IMR-90 (cell line): Measurements from ENCODE around the gene ZDHHC12. TPM values are rescaled to one million over a fixed set of nuclear protein-coding genes. Genes with fewer than 3 reads are reported as not detected.

Experiments used
- ATAC-seq: fragments of 200-7000 bp; cut with Tn5 transposase; 2 replicates; pipeline ENCODE4 v1.9.1; 2020; ENCODE audit warnings: low read depth, mild to moderate bottlenecking, moderate library complexity
- BruUV-seq: library from RNA; stranded (reverse); fragments of 400-500 nt; replicated peaks from 2 replicates; lab custom pipeline; 2021; lab: Mats Ljungman, UMichigan
- CTCF ChIA-PET: fragments of 300-600 bp; formaldehyde crosslinking; extraction: SDS; loops from one replicate; lab custom pipeline; 2021; ENCODE audit warnings: antibody characterized with exemption; lab: Yijun Ruan, JAX
- POLR2A ChIA-PET: fragments of 300-600 bp; sonication (Branson Sonifier 250); formaldehyde crosslinking; loops from one replicate; lab custom pipeline; 2022; ENCODE audit warnings: antibody characterized with exemption; ENCODE audit not compliant: unreplicated experiment; lab: Charles Lee
- DNase-seq: peaks from one replicate; pipeline ENCODE4 v3.0.0; 2013
- H2AFZ ChIP-seq: replicated peaks from 2 replicates; pipeline ENCODE3; 2013; ENCODE audit warnings: low read length, mild to moderate bottlenecking; ENCODE audit not compliant: poor library complexity
- H2AK5ac ChIP-seq: 2 replicates; pipeline ENCODE4 v1.6.1; 2013; ENCODE audit warnings: low read depth, low read length, inconsistent platforms
- H2AK9ac ChIP-seq: replicated peaks from 2 replicates; pipeline ENCODE3; 2013; ENCODE audit warnings: mild to moderate bottlenecking, low read depth, low read length, moderate library complexity; ENCODE audit not compliant: poor library complexity
- H2BK120ac ChIP-seq: 2 replicates; pipeline ENCODE4 v1.6.1; 2013; ENCODE audit warnings: low read depth, low read length, inconsistent platforms
- H2BK15ac ChIP-seq: 3 replicates; pipeline ENCODE4 v1.6.1; 2013; ENCODE audit warnings: low read depth, low read length, inconsistent platforms
- H2BK20ac ChIP-seq: 2 replicates; pipeline ENCODE4 v1.6.1; 2013; ENCODE audit warnings: low read depth, mild to moderate bottlenecking, inconsistent platforms, low read length, moderate library complexity
- H2BK5ac ChIP-seq: 2 replicates; pipeline ENCODE4 v1.6.1; 2013; ENCODE audit warnings: mild to moderate bottlenecking, low read depth, low read length, inconsistent platforms; ENCODE audit not compliant: poor library complexity, severe bottlenecking
- H3K14ac ChIP-seq: replicated peaks from 2 replicates; pipeline ENCODE4 v1.6.1; 2013; ENCODE audit warnings: low read depth, low read length, inconsistent platforms
- H3K18ac ChIP-seq: 2 replicates; pipeline ENCODE4 v1.6.1; 2013; ENCODE audit warnings: low read depth, low read length, control low read depth
- H3K23ac ChIP-seq: 2 replicates; pipeline ENCODE4 v1.6.1; 2013; ENCODE audit warnings: low read depth, low read length, inconsistent platforms
- H3K27ac ChIP-seq: 2 replicates; pipeline ENCODE4 v1.5.1; 2013; ENCODE audit warnings: mild to moderate bottlenecking, control low read depth, low read length; ENCODE audit not compliant: insufficient read depth
- H3K27me3 ChIP-seq: 2 replicates; pipeline ENCODE4 v1.6.1; 2013; ENCODE audit warnings: low read length; ENCODE audit not compliant: control insufficient read depth, insufficient read depth
- H3K36me3 ChIP-seq: 2 replicates; pipeline ENCODE4 v1.6.1; 2013; ENCODE audit warnings: low read length, mixed read lengths; ENCODE audit not compliant: control insufficient read depth, insufficient read depth
- H3K4ac ChIP-seq: 2 replicates; pipeline ENCODE4 v1.6.1; 2013; ENCODE audit warnings: low read depth, low read length, inconsistent platforms
- H3K4me1 ChIP-seq: 2 replicates; pipeline ENCODE4 v1.6.1; 2013; ENCODE audit warnings: low read length, mixed read lengths; ENCODE audit not compliant: control insufficient read depth, insufficient read depth
- H3K4me2 ChIP-seq: 2 replicates; pipeline ENCODE4 v1.6.1; 2013; ENCODE audit warnings: low read depth, mild to moderate bottlenecking, control low read depth, low read length, moderate library complexity
- H3K4me3 ChIP-seq: 2 replicates; pipeline ENCODE4 v1.5.1; 2013; ENCODE audit warnings: low read depth, mild to moderate bottlenecking, control low read depth, low read length, moderate library complexity; ENCODE audit not compliant: insufficient read depth
- H3K56ac ChIP-seq: 2 replicates; pipeline ENCODE4 v1.6.1; 2013; ENCODE audit warnings: low read length, inconsistent platforms; ENCODE audit not compliant: insufficient read depth; ENCODE audit errors: extremely low read depth
- H3K79me1 ChIP-seq, 2 experiments: 2 replicates each; pipeline ENCODE4 v1.6.1; 2013; ENCODE audit warnings: low read length in 2 of 2, inconsistent platforms in 1 of 2, low read depth in 1 of 2
- H3K9ac ChIP-seq: 2 replicates; pipeline ENCODE4 v1.6.1; 2013; ENCODE audit warnings: low read depth, low read length, control low read depth
- H3K9me1 ChIP-seq: 2 replicates; pipeline ENCODE4 v1.6.1; 2013; ENCODE audit warnings: low read length, inconsistent platforms; ENCODE audit not compliant: insufficient read depth
- H3K9me3 ChIP-seq: 2 replicates; pipeline ENCODE4 v1.6.1; 2013; ENCODE audit warnings: low read length; ENCODE audit not compliant: control insufficient read depth, insufficient read depth
- H4K20me1 ChIP-seq: 2 replicates; pipeline ENCODE4 v1.6.1; 2013; ENCODE audit warnings: low read length, inconsistent platforms; ENCODE audit not compliant: insufficient read depth
- H4K5ac ChIP-seq: 2 replicates; pipeline ENCODE4 v1.6.1; 2013; ENCODE audit warnings: mild to moderate bottlenecking, low read depth, low read length, control low read depth
- H4K8ac ChIP-seq, 2 experiments: 2 replicates each; pipeline ENCODE4 v1.6.1; 2013; ENCODE audit warnings: low read depth in 2 of 2, low read length in 2 of 2, control low read depth in 1 of 2, inconsistent platforms in 1 of 2
- H4K91ac ChIP-seq: 2 replicates; pipeline ENCODE4 v1.6.1; 2013; ENCODE audit warnings: low read depth, low read length, inconsistent platforms; ENCODE audit not compliant: insufficient read depth
- BHLHE40 ChIP-seq: fragments of 150-350 bp; IDR thresholded peaks from 2 replicates; pipeline ENCODE4 v1.6.1; 2016; ENCODE audit warnings: mild to moderate bottlenecking, low read depth, low read length
- CEBPB ChIP-seq: IDR thresholded peaks from 2 replicates; pipeline ENCODE4 v1.6.1; 2012; ENCODE audit warnings: low read depth, low read length, improper control_type of control experiment
- CHD1 ChIP-seq: IDR thresholded peaks from 2 replicates; pipeline ENCODE4 v1.6.1; 2012; ENCODE audit warnings: low read depth, low read length, improper control_type of control experiment
- FOS ChIP-seq: fragments of 150-350 bp; IDR thresholded peaks from 2 replicates; pipeline ENCODE4 v1.6.1; 2016; ENCODE audit warnings: low read depth, low read length
- MAZ ChIP-seq: IDR thresholded peaks from 2 replicates; pipeline ENCODE4 v1.6.1; 2012; ENCODE audit warnings: low read depth, mild to moderate bottlenecking, low read length, improper control_type of control experiment, moderate library complexity, borderline replicate concordance
- MXI1 ChIP-seq: IDR thresholded peaks from 2 replicates; pipeline ENCODE4 v1.6.1; 2012; ENCODE audit warnings: low read depth, mild to moderate bottlenecking, low read length, moderate library complexity, borderline replicate concordance
- RAD21 ChIP-seq: IDR thresholded peaks from 2 replicates; pipeline ENCODE4 v1.6.1; 2012; ENCODE audit warnings: low read length, improper control_type of control experiment
- RCOR1 ChIP-seq: IDR thresholded peaks from 2 replicates; pipeline ENCODE4 v1.6.1; 2012; ENCODE audit warnings: mild to moderate bottlenecking, low read length, improper control_type of control experiment; ENCODE audit not compliant: insufficient replicate concordance
- WGBS, 2 experiments: methylation state at CpG; one replicate each; pipeline versions ENCODE4 v1.1.5 to v1.1.7; 2013; ENCODE audit warnings: missing lambda C conversion rate in 2 of 2; ENCODE audit not compliant: insufficient read length in 1 of 2; ENCODE audit errors: extremely low coverage in 2 of 2; 5-methylcytosine and 5-hydroxymethylcytosine counted together
- dilution Hi-C: fragments of 300-500 bp; cut with HindIII; formaldehyde crosslinking; loops from one replicate; pipeline ENCODE4 v1.14.3; 2018; ENCODE audit warnings: low sequenced_read_pairs; ENCODE audit not compliant: unreplicated experiment
- in situ Hi-C: fragments of 300-500 bp; cut with MboI; formaldehyde crosslinking; loops from 3 replicates; pipeline ENCODE4 v1.14.3; 2019; ENCODE audit warnings: low sequenced_read_pairs, inconsistent platforms, mixed read lengths
- intact Hi-C: fragments of 100-400 bp; cut with micrococcal nuclease; formaldehyde crosslinking; loops from 2 replicates; pipeline ENCODE4 v1.10.0; 2022
- polyA plus RNA-seq, 3 experiments: library from polyadenylated mRNA; depleted of rRNA; stranded (reverse); fragments of >200 nt; gene quantifications; 2 replicates each; pipeline ENCODE4 v1.2.3, GENCODE V29; 2012; ENCODE audit warnings: low replicate concordance in 1 of 3
- total RNA-seq: library from RNA; depleted of rRNA; stranded (reverse); fragments of >200 nt; gene quantifications from 2 replicates; pipeline ENCODE4 v1.2.3, GENCODE V29; 2012

Gene ZDHHC12
- total and polyA plus RNA-seq, 2 of the 4 experiments (the other 2 are of a cell fraction) = 16.7 to 60.7 TPM

DNA sequence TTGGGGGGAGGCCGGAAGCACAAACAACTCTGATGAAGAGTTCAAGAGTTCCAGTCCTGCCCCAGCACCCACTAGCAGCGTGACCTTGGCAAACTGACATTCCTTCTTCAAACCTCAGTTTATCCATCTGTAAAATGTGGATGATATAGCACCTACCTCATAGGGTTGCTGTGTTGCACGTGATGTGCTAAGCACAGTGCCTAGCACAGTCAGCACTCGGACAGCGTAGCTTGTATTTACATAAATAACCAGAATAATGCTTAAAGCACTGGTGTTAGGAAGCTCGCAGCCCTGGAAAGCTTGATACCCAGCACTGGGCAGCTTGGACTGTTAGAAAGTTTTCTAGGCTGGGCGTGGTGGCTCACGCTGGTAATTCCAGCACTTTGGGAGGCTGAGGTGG lies 16.5 kb downstream of the ZDHHC12 start:
- Histone ChIP-seq H3K4me1 (no peaks in the 10 kb centered on the region), H3K4ac (no peak overlapping the region), H3K14ac (no peak overlapping the region), H2AFZ (no peak overlapping the region), H3K23ac (no peak overlapping the region), H4K5ac (no peak overlapping the region), H2BK15ac (no peak overlapping the region), H4K91ac (no peak overlapping the region), H3K36me3 (no peaks in the 10 kb centered on the region), H2AK5ac (no peak overlapping the region), H3K9me3 (no peaks in the 10 kb centered on the region), H3K4me3 (no peak overlapping the region), H2AK9ac (no peak overlapping the region), H3K56ac (no peak overlapping the region), H3K79me1 (peaks cover 0 to 9% of the 10 kb centered on the region in 2 experiments; a peak in 2 of 4 replicates), H3K27me3 (no peaks in the 10 kb centered on the region), H3K9me1 (peaks cover 3% of the 10 kb centered on the region; the same call in 1 of the 2 replicates), H4K8ac (no peak overlapping the region), H3K27ac (no peak overlapping the region), H4K20me1 (no peaks in the 10 kb centered on the region), H2BK5ac (no peak overlapping the region), H3K18ac (no peak overlapping the region), H2BK120ac (no peak overlapping the region), H3K4me2 (no peak overlapping the region), H2BK20ac (no peak overlapping the region), H3K9ac (no peak overlapping the region)
- no peak for TF ChIP-seq BHLHE40
- TF ChIP-seq CHD1 = no peak
- TF ChIP-seq MAZ = no peak
- TF ChIP-seq MXI1 = no peak
- TF ChIP-seq FOS = no peak
- TF ChIP-seq CEBPB = no peak
- TF ChIP-seq RCOR1 = no peak
- TF ChIP-seq RAD21 = no peak
- dilution Hi-C loops (no loop called here), in situ Hi-C loops (no loop called here), intact Hi-C loops (no loop called here)
- POLR2A ChIA-PET = no interaction called here
- CTCF ChIA-PET = no interaction called here
- no TSS peak for BruUV-seq
- no peak for DNase-seq
- ATAC-seq = no peak
- WGBS, 2 experiments = 100% methylated on average over 2 of the region's 8 CpGs; no CpG with 5 or more reads in 1 of the 2 experiments
